ENCODE measurements around the gene CFAP46. TPM values are rescaled to one million over a fixed set of nuclear protein-coding genes. Genes with fewer than 3 reads are reported as not detected.

The CFAP46 gene
- total and polyA plus RNA-seq, 10 of the 15 experiments (the other 5 are each of a cell fraction or from before 2014, with no cell fraction given) = 0.01 to 0.18 (median 0.03) TPM; not detected in 7

DNA sequence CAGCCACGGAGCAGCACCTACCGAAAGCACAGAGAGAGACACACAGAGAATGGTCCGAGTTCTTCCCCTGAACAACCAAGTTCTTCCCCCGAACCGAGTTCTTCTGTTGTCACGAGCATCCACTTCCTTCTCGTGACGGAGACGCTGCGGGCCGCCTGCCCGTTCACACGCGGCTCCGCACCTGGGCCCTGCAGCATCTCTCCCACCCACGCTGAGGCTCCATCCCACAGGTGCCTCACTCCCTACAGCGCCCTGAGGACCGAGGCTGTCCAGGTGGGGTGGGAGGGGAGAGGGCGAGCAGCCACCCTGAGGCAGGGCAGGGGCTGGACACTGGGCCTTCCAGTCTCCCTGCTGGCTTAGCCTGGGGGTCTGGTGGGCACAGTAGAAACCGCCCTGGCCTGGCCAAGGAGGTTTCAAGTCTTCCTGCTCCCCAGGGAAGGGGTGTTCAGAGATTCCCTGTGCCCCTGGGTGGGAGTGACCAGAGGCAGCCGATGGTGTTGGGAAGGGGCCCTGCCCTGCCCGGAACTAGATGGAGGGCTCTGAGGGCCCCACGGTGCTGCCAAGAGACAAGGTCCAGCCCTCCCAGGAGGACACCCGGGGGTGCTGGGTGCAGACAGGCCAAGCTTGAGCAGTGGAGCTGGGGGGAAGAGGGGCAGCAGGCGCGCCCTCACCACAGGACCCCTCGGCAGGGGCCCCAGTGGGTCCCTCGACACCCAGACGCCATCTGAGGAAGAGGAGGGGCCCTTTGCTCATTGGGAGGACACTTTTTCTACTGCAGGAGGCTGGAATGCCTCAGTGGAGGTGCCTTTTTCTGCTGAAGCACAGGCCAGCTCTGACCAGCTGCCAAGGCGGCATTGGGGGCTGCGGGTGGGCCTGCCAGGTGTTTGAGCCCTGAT is 151.2 kb downstream of the CFAP46 start:
- 28% methylated on average over 28 of the region's 31 CpGs for WGBS (ENCODE audit: insufficient coverage, insufficient replicate concordance, low lambda C conversion rate, missing lambda C conversion rate)
- POLR2A ChIA-PET = no interaction called here
- Histone ChIP-seq H3K4me1 (ENCODE audit: control insufficient read depth, insufficient read depth, low read length) (no peaks in the 10 kb centered on the region), H3K4me2 (ENCODE audit: control insufficient read depth, insufficient read depth) (no peak overlapping the region), H3K79me2 (ENCODE audit: control insufficient read depth, insufficient read depth, low read length) (no peaks in the 10 kb centered on the region), H3K27me3 (replicated peaks in 1 of 2; ENCODE audit: control insufficient read depth in 2 of 2, insufficient read depth in 2 of 2, low read length in 1 of 2) (no peaks in the 10 kb centered on the region), H2AFZ (ENCODE audit: control insufficient read depth, low read depth, low read length) (no peak overlapping the region), H4K20me1 (ENCODE audit: control insufficient read depth, insufficient read depth) (no peaks in the 10 kb centered on the region), H3K9ac (ENCODE audit: control insufficient read depth, insufficient read depth, low read length) (no peak overlapping the region), H3K4me3 (no peak overlapping the region), H3K9me3 (replicated peaks; ENCODE audit: control insufficient read depth, insufficient read depth, low read length) (no peaks in the 10 kb centered on the region; the same call in 2 of the 3 replicates), H3K36me3 (ENCODE audit: control insufficient read depth in 2 of 2, insufficient read depth in 2 of 2, low read length in 1 of 2) (no peaks in the 10 kb centered on the region), H3K27ac (ENCODE audit: control insufficient read depth, insufficient read depth) (no peak overlapping the region)
- SMC1A ChIA-PET (ENCODE audit: uncharacterized antibody, unreplicated experiment) = no interaction called here
- RAD21 ChIA-PET (ENCODE audit: unreplicated experiment) = no interaction called here
- in situ Hi-C loops (cut with MboI) = no loop called here
- ATAC-seq (no peak), DNase-seq (ENCODE audit: low read depth, low spot score) (no peak), FAIRE-seq (no peak)
- no TSS peak for BruUV-seq (replicated peaks)
- intact Hi-C loops (cut with micrococcal nuclease; ENCODE audit: unreplicated experiment) = no loop called here
- CTCF ChIA-PET = no interaction called here
- TF ChIP-seq JUNB (IDR thresholded peaks at IDR 0.05) (no peak), ZSCAN29 (IDR thresholded peaks at IDR 0.05) (no peak), PAX8 (IDR thresholded peaks at IDR 0.05) (no peak), EGR1 (IDR thresholded peaks at IDR 0.05; ENCODE audit: borderline replicate concordance in 1 of 2, low read depth in 2 of 2, low read length in 2 of 2) (no peak), CREB1 (IDR thresholded peaks at IDR 0.05; ENCODE audit: low read depth) (no peak)
- TF ChIP-seq, protein P1, sequence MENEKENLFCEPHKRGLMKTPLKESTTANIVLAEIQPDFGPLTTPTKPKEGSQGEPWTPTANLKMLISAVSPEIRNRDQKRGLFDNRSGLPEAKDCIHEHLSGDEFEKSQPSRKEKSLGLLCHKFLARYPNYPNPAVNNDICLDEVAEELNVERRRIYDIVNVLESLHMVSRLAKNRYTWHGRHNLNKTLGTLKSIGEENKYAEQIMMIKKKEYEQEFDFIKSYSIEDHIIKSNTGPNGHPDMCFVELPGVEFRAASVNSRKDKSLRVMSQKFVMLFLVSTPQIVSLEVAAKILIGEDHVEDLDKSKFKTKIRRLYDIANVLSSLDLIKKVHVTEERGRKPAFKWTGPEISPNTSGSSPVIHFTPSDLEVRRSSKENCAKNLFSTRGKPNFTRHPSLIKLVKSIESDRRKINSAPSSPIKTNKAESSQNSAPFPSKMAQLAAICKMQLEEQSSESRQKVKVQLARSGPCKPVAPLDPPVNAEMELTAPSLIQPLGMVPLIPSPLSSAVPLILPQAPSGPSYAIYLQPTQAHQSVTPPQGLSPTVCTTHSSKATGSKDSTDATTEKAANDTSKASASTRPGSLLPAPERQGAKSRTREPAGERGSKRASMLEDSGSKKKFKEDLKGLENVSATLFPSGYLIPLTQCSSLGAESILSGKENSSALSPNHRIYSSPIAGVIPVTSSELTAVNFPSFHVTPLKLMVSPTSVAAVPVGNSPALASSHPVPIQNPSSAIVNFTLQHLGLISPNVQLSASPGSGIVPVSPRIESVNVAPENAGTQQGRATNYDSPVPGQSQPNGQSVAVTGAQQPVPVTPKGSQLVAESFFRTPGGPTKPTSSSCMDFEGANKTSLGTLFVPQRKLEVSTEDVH (IDR thresholded peaks at IDR 0.05; ENCODE audit: low read depth, partially characterized antibody) = no peak
- TF ChIP-seq, protein P2, sequence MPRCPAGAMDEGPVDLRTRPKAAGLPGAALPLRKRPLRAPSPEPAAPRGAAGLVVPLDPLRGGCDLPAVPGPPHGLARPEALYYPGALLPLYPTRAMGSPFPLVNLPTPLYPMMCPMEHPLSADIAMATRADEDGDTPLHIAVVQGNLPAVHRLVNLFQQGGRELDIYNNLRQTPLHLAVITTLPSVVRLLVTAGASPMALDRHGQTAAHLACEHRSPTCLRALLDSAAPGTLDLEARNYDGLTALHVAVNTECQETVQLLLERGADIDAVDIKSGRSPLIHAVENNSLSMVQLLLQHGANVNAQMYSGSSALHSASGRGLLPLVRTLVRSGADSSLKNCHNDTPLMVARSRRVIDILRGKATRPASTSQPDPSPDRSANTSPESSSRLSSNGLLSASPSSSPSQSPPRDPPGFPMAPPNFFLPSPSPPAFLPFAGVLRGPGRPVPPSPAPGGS (IDR thresholded peaks at IDR 0.05; ENCODE audit: borderline replicate concordance, insufficient read depth, low read depth, low read length, poor library complexity, severe bottlenecking) = no peak
- TF ChIP-seq, protein P3, sequence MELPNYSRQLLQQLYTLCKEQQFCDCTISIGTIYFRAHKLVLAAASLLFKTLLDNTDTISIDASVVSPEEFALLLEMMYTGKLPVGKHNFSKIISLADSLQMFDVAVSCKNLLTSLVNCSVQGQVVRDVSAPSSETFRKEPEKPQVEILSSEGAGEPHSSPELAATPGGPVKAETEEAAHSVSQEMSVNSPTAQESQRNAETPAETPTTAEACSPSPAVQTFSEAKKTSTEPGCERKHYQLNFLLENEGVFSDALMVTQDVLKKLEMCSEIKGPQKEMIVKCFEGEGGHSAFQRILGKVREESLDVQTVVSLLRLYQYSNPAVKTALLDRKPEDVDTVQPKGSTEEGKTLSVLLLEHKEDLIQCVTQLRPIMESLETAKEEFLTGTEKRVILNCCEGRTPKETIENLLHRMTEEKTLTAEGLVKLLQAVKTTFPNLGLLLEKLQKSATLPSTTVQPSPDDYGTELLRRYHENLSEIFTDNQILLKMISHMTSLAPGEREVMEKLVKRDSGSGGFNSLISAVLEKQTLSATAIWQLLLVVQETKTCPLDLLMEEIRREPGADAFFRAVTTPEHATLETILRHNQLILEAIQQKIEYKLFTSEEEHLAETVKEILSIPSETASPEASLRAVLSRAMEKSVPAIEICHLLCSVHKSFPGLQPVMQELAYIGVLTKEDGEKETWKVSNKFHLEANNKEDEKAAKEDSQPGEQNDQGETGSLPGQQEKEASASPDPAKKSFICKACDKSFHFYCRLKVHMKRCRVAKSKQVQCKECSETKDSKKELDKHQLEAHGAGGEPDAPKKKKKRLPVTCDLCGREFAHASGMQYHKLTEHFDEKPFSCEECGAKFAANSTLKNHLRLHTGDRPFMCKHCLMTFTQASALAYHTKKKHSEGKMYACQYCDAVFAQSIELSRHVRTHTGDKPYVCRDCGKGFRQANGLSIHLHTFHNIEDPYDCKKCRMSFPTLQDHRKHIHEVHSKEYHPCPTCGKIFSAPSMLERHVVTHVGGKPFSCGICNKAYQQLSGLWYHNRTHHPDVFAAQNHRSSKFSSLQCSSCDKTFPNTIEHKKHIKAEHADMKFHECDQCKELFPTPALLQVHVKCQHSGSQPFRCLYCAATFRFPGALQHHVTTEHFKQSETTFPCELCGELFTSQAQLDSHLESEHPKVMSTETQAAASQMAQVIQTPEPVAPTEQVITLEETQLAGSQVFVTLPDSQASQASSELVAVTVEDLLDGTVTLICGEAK (IDR thresholded peaks at IDR 0.05; ENCODE audit: borderline replicate concordance) = no peak
- TF ChIP-seq, protein P4, sequence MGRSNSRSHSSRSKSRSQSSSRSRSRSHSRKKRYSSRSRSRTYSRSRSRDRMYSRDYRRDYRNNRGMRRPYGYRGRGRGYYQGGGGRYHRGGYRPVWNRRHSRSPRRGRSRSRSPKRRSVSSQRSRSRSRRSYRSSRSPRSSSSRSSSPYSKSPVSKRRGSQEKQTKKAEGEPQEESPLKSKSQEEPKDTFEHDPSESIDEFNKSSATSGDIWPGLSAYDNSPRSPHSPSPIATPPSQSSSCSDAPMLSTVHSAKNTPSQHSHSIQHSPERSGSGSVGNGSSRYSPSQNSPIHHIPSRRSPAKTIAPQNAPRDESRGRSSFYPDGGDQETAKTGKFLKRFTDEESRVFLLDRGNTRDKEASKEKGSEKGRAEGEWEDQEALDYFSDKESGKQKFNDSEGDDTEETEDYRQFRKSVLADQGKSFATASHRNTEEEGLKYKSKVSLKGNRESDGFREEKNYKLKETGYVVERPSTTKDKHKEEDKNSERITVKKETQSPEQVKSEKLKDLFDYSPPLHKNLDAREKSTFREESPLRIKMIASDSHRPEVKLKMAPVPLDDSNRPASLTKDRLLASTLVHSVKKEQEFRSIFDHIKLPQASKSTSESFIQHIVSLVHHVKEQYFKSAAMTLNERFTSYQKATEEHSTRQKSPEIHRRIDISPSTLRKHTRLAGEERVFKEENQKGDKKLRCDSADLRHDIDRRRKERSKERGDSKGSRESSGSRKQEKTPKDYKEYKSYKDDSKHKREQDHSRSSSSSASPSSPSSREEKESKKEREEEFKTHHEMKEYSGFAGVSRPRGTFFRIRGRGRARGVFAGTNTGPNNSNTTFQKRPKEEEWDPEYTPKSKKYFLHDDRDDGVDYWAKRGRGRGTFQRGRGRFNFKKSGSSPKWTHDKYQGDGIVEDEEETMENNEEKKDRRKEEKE (IDR thresholded peaks at IDR 0.05) = no peak
